ENCODE measurements around the gene STK32B.

DNA sequence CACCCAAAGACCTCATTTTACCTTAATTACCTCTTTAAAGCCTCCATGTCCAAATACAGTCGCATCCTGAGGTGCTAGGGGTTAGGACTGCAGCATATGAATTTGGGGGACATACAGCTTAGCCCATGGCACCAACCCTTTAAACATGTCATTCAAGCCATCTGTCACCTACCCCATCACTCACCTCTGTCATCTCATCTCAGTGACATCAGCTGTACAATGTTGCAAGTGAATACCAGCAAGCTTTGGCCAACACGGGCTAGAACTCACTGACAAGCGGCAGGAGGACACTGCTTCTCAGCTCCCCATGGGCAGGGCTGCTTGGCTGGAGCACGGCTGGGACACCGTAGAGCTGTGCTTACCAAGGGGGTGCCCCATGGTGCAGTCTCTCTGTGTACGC is 107.5 kb downstream of the STK32B start:
- TF ChIP-seq, protein P1, sequence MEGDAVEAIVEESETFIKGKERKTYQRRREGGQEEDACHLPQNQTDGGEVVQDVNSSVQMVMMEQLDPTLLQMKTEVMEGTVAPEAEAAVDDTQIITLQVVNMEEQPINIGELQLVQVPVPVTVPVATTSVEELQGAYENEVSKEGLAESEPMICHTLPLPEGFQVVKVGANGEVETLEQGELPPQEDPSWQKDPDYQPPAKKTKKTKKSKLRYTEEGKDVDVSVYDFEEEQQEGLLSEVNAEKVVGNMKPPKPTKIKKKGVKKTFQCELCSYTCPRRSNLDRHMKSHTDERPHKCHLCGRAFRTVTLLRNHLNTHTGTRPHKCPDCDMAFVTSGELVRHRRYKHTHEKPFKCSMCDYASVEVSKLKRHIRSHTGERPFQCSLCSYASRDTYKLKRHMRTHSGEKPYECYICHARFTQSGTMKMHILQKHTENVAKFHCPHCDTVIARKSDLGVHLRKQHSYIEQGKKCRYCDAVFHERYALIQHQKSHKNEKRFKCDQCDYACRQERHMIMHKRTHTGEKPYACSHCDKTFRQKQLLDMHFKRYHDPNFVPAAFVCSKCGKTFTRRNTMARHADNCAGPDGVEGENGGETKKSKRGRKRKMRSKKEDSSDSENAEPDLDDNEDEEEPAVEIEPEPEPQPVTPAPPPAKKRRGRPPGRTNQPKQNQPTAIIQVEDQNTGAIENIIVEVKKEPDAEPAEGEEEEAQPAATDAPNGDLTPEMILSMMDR (IDR thresholded peaks at IDR 0.05), result no peak
- no peak for TF ChIP-seq EP300 (IDR thresholded peaks at IDR 0.05)
